Head of caudate nucleus (tissue), 42 donors: ENCODE data around the gene SMCO4.
A peak's percentile ranks its signal among the peaks of the same experiment; 100 is the strongest.
"Not testable (repeated sequence)": the region's sequence is repeated elsewhere in the genome, so short reads cannot be mapped to it uniquely, and the experiment has no call there.

ENCODE experiments used
- DNase-seq, 42 donors: peaks; one replicate each; pipeline versions ENCODE4 v3.0.0 to v3.0.0-alpha.2; 2020 to 2021; ENCODE audit warnings: mixed read lengths in 7 of 42
- intact Hi-C: fragments of 100-400 bp; cut with DNase I; formaldehyde crosslinking; loops from one replicate; pipeline ENCODE4 v1.15.0; 2022

SMCO4 gene

GRCh38 chr11:93487032-93487483, 56.1 kb downstream of the SMCO4 start:
- DNase-seq = peak in 1 of 42 donors; percentile 33
- intact Hi-C loops = no loop called here

- intact Hi-C loops = no loop called here
- DNase-seq = no peak
These were observed 57.2 kb downstream of the SMCO4 start for GRCh38 chr11:93485983-93486382.

- intact Hi-C loops = no loop called here
- no peak for DNase-seq
These were observed 58.5 kb downstream of the SMCO4 start for GRCh38 chr11:93484716-93485115.

GRCh38 chr11:93482556-93482955, 60.6 kb downstream of the SMCO4 start:
- intact Hi-C loops = no loop called here
- DNase-seq = peak in 1 of 42 donors; percentile 12

- intact Hi-C loops = no loop called here
- DNase-seq = peak in 1 of 42 donors; percentile 33
These were observed 61.5 kb downstream of the SMCO4 start for GRCh38 chr11:93481696-93482095.

GRCh38 chr11:93481279-93481678, 61.9 kb downstream of the SMCO4 start:
- peak in 3 of 42 donors; percentile 11 to 35 (median 21) for DNase-seq
- intact Hi-C loops = no loop called here

- intact Hi-C loops = no loop called here
- no peak for DNase-seq
These were observed 62.4 kb downstream of the SMCO4 start for GRCh38 chr11:93480756-93481155.

- DNase-seq = peak in 1 of 42 donors; percentile 32
- intact Hi-C loops = no loop called here
These were observed 62.9 kb downstream of the SMCO4 start for GRCh38 chr11:93480256-93480655.

GRCh38 chr11:93478841-93479240, 64.3 kb downstream of the SMCO4 start:
- intact Hi-C loops = no loop called here
- DNase-seq = no peak

- intact Hi-C loops = no loop called here
- no peak for DNase-seq
These were observed 65.4 kb downstream of the SMCO4 start for GRCh38 chr11:93477684-93478234.

- DNase-seq = no peak
- intact Hi-C loops = no loop called here
These were observed 66.4 kb downstream of the SMCO4 start for GRCh38 chr11:93476796-93477195.

GRCh38 chr11:93474123-93474522, 69.1 kb downstream of the SMCO4 start:
- intact Hi-C loops = no loop called here
- no peak for DNase-seq

- intact Hi-C loops = no loop called here
- DNase-seq = no peak
These were observed 74.9 kb downstream of the SMCO4 start for GRCh38 chr11:93468290-93468689.

- DNase-seq = no peak
- intact Hi-C loops = no loop called here
These were observed 76.1 kb downstream of the SMCO4 start for GRCh38 chr11:93467054-93467453.

GRCh38 chr11:93464927-93465540, 78.2 kb downstream of the SMCO4 start:
- intact Hi-C loops = no loop called here
- no peak for DNase-seq

- DNase-seq, intact Hi-C loops: not testable (repeated sequence)
These were observed 79.5 kb downstream of the SMCO4 start for GRCh38 chr11:93463666-93464065.

GRCh38 chr11:93458286-93458685, 84.9 kb downstream of the SMCO4 start:
- no peak for DNase-seq
- intact Hi-C loops = no loop called here

- DNase-seq = peak in 11 of 42 donors; percentile 4 to 25 (median 13)
- intact Hi-C loops = no loop called here
These were observed 98.5 kb downstream of the SMCO4 start for GRCh38 chr11:93444617-93445073.

GRCh38 chr11:93443232-93443631, 100.0 kb downstream of the SMCO4 start:
- DNase-seq, intact Hi-C loops: not testable (repeated sequence)

- DNase-seq = no peak
- intact Hi-C loops = no loop called here
These were observed 110.9 kb downstream of the SMCO4 start for GRCh38 chr11:93432247-93432646.
